RPMI8226 (cell line): ENCODE results near the gene TRPM3.

Source experiments
- DNase-seq: peaks from one replicate; pipeline ENCODE4 v3.0.0-alpha.2; 2015

The TRPM3 gene

GRCh38 chr9:70569791-70570190 lies 551.6 kb downstream of the TRPM3 start:
- no peak for DNase-seq

GRCh38 chr9:70569070-70569772 lies 552.2 kb downstream of the TRPM3 start:
- no peak for DNase-seq

GRCh38 chr9:70567511-70567910 lies 553.9 kb downstream of the TRPM3 start:
- no peak for DNase-seq

- no peak for DNase-seq
These were observed 554.7 kb downstream of the TRPM3 start for GRCh38 chr9:70566751-70567150.

GRCh38 chr9:70566066-70566465 lies 555.4 kb downstream of the TRPM3 start:
- DNase-seq = no peak

- DNase-seq = no peak
These were observed 556.7 kb downstream of the TRPM3 start for GRCh38 chr9:70564468-70565335.

GRCh38 chr9:70563431-70564204 lies 557.8 kb downstream of the TRPM3 start:
- DNase-seq = peak; percentile 40

- DNase-seq = no peak
These were observed 558.4 kb downstream of the TRPM3 start for GRCh38 chr9:70563010-70563409.

- DNase-seq = no peak
These were observed 559.5 kb downstream of the TRPM3 start for GRCh38 chr9:70561786-70562395.

GRCh38 chr9:70561111-70561510 lies 560.3 kb downstream of the TRPM3 start:
- DNase-seq = no peak

- DNase-seq = no peak
These were observed 562.3 kb downstream of the TRPM3 start for GRCh38 chr9:70559102-70559501.

- no peak for DNase-seq
These were observed 563.6 kb downstream of the TRPM3 start for GRCh38 chr9:70557661-70558369.

GRCh38 chr9:70556771-70557170 lies 564.6 kb downstream of the TRPM3 start:
- no peak for DNase-seq

- DNase-seq = no peak
These were observed 566.5 kb downstream of the TRPM3 start for GRCh38 chr9:70554881-70555280.

GRCh38 chr9:70553707-70554673 lies 567.4 kb downstream of the TRPM3 start:
- DNase-seq = peak; percentile 10

- no peak for DNase-seq
These were observed 568.9 kb downstream of the TRPM3 start for GRCh38 chr9:70552561-70552960.

GRCh38 chr9:70551801-70552200 lies 569.6 kb downstream of the TRPM3 start:
- no peak for DNase-seq

GRCh38 chr9:70551396-70551795 lies 570.0 kb downstream of the TRPM3 start:
- DNase-seq = no peak

GRCh38 chr9:70549926-70550325 lies 571.5 kb downstream of the TRPM3 start:
- no peak for DNase-seq

GRCh38 chr9:70542311-70542931 lies 579.0 kb downstream of the TRPM3 start:
- DNase-seq = no peak

- no peak for DNase-seq
These were observed 581.4 kb downstream of the TRPM3 start for GRCh38 chr9:70540016-70540415.
